G401.6 (cell line): ENCODE data around the gene UPK3A.
"Not testable (repeated sequence)": the region's sequence is repeated elsewhere in the genome, so short reads cannot be mapped to it uniquely, and the experiment has no call there.

Experiments
- FAIRE-seq: peaks from 2 replicates; lab custom pipeline; 2012; peaks lifted over from hg19 to GRCh38; lab: Jason Lieb, UNC

The UPK3A gene

GRCh38 chr22:45281010-45281409, 3.7 kb upstream of the UPK3A start:
- FAIRE-seq, result no peak

- FAIRE-seq, result no peak
Measured at GRCh38 chr22:45285263-45286058, 712 bp downstream of the UPK3A start.

- no peak for FAIRE-seq
Measured at GRCh38 chr22:45286854-45287551, 2.3 kb downstream of the UPK3A start.

- no peak for FAIRE-seq
Measured at GRCh38 chr22:45290410-45290936, 5.7 kb downstream of the UPK3A start.

- FAIRE-seq, result no peak
Measured at GRCh38 chr22:45291061-45291930, 6.5 kb downstream of the UPK3A start.

GRCh38 chr22:45291931-45292290, 7.2 kb downstream of the UPK3A start:
- FAIRE-seq, result no peak

GRCh38 chr22:45292731-45293442, 8.1 kb downstream of the UPK3A start:
- FAIRE-seq, result no peak

- FAIRE-seq, result no peak
Measured at GRCh38 chr22:45294030-45294429, 9.3 kb downstream of the UPK3A start.

GRCh38 chr22:45295004-45295403, 10.3 kb downstream of the UPK3A start:
- not testable (repeated sequence) for FAIRE-seq

- no peak for FAIRE-seq
Measured at GRCh38 chr22:45295492-45295891, 10.7 kb downstream of the UPK3A start.

GRCh38 chr22:45296628-45297297, 12.0 kb downstream of the UPK3A start:
- no peak for FAIRE-seq

- no peak for FAIRE-seq
Measured at GRCh38 chr22:45298934-45299505, 14.3 kb downstream of the UPK3A start.

- FAIRE-seq, result no peak
Measured at GRCh38 chr22:45302751-45303150, 18.0 kb downstream of the UPK3A start.

- no peak for FAIRE-seq
Measured at GRCh38 chr22:45303181-45303580, 18.4 kb downstream of the UPK3A start.

GRCh38 chr22:45304971-45305370, 20.2 kb downstream of the UPK3A start:
- FAIRE-seq, result no peak

- no peak for FAIRE-seq
Measured at GRCh38 chr22:45305456-45306075, 20.8 kb downstream of the UPK3A start.

- FAIRE-seq, result no peak
Measured at GRCh38 chr22:45306139-45306538, 21.4 kb downstream of the UPK3A start.

- FAIRE-seq, result no peak
Measured at GRCh38 chr22:45308391-45308956, 23.7 kb downstream of the UPK3A start.

GRCh38 chr22:45308957-45309421, 24.2 kb downstream of the UPK3A start:
- no peak for FAIRE-seq
